HEK293 (cell line): Measurements from ENCODE around the gene PFN3.

Experiments used
- CTCF ChIA-PET: fragments of 350-600 bp; formaldehyde crosslinking; extraction: SDS; loops from one replicate; lab custom pipeline; 2021; ENCODE audit warnings: antibody characterized with exemption; lab: Yijun Ruan, JAX
- POLR2A ChIA-PET: fragments of 300-600 bp; formaldehyde crosslinking; extraction: SDS; loops from one replicate; lab custom pipeline; 2020; ENCODE audit warnings: antibody characterized with exemption, inconsistent platforms; lab: Yijun Ruan, JAX
- H3K27ac ChIP-seq: fragments of 200-500 bp; sonication (Bioruptor generic); 2 replicates; pipeline ENCODE4 v1.5.1; 2014; ENCODE audit warnings: low read depth, low read length, control low read depth, inconsistent platforms; ENCODE audit errors: extremely low read depth
- H3K36me3 ChIP-seq, 2 experiments: fragments of 200-500 bp in 1 of 2; sonication (Bioruptor generic) in 1 of 2; 1 replicate in 1 of 2; 2 replicates in 1 of 2; pipeline ENCODE4 v1.5.1; 2014 to 2017; ENCODE audit warnings: inconsistent platforms in 2 of 2, low read length in 2 of 2; ENCODE audit not compliant: control insufficient read depth in 2 of 2, insufficient read depth in 1 of 2
- H3K4me1 ChIP-seq: fragments of 200-500 bp; sonication (Bioruptor generic); 2 replicates; pipeline ENCODE4 v1.5.1; 2014; ENCODE audit warnings: mild to moderate bottlenecking, low read length, inconsistent platforms; ENCODE audit not compliant: control insufficient read depth, insufficient read depth
- H3K4me3 ChIP-seq: 2 replicates; pipeline ENCODE4 v1.5.1; 2011; ENCODE audit warnings: low read depth, mild to moderate bottlenecking, control low read depth, low read length, moderate library complexity
- H3K9me3 ChIP-seq: fragments of 200-500 bp; sonication (Bioruptor generic); 2 replicates; pipeline ENCODE4 v1.5.1; 2014; ENCODE audit warnings: low read depth, low read length, inconsistent platforms; ENCODE audit not compliant: control insufficient read depth, insufficient read depth
- ATF2 ChIP-seq: fragments of 450-650 bp; formaldehyde crosslinking; IDR thresholded peaks from 2 replicates; pipeline ENCODE4 v1.5.1; 2016; ENCODE audit warnings: missing biosample characterization, missing genetic modification characterization, low read depth
- CTCF ChIP-seq: fragments of 450-650 bp; formaldehyde crosslinking; IDR thresholded peaks from 2 replicates; pipeline ENCODE4 v1.5.1; 2016; ENCODE audit warnings: missing biosample characterization, missing genetic modification characterization
- KLF8 ChIP-seq: fragments of 450-650 bp; formaldehyde crosslinking; IDR thresholded peaks from 2 replicates; pipeline ENCODE4 v1.5.1; 2016; ENCODE audit warnings: missing biosample characterization, missing genetic modification characterization
- PATZ1 ChIP-seq: fragments of 450-650 bp; formaldehyde crosslinking; IDR thresholded peaks from 2 replicates; pipeline ENCODE4 v1.5.1; 2016; ENCODE audit warnings: missing biosample characterization, missing genetic modification characterization
- SCRT2 ChIP-seq: fragments of 450-650 bp; formaldehyde crosslinking; IDR thresholded peaks from 2 replicates; pipeline ENCODE4 v1.5.1; 2016; ENCODE audit warnings: missing biosample characterization, missing genetic modification characterization
- SP2 ChIP-seq: fragments of 450-650 bp; formaldehyde crosslinking; IDR thresholded peaks from 2 replicates; pipeline ENCODE4 v1.5.1; 2016; ENCODE audit warnings: missing biosample characterization, missing genetic modification characterization
- SP3 ChIP-seq: fragments of 450-650 bp; formaldehyde crosslinking; IDR thresholded peaks from 2 replicates; pipeline ENCODE4 v1.5.1; 2016; ENCODE audit warnings: missing biosample characterization, missing genetic modification characterization
- ZBTB11 ChIP-seq: fragments of 450-650 bp; formaldehyde crosslinking; conservative IDR thresholded peaks from 2 replicates; pipeline ENCODE4 v1.5.1; 2016; ENCODE audit warnings: low read depth, missing biosample characterization, missing genetic modification characterization
- ZBTB20 ChIP-seq: fragments of 450-650 bp; formaldehyde crosslinking; IDR thresholded peaks from 2 replicates; pipeline ENCODE4 v1.5.1; 2016; ENCODE audit warnings: missing biosample characterization, missing genetic modification characterization
- ZBTB6 ChIP-seq: fragments of 450-650 bp; formaldehyde crosslinking; IDR thresholded peaks from 2 replicates; pipeline ENCODE4 v1.5.1; 2017; ENCODE audit warnings: missing biosample characterization, missing genetic modification characterization
- ZBTB8A ChIP-seq: fragments of 450-650 bp; formaldehyde crosslinking; IDR thresholded peaks from 2 replicates; pipeline ENCODE4 v1.5.1; 2016; ENCODE audit warnings: missing biosample characterization, missing genetic modification characterization
- ZNF146 ChIP-seq: fragments of 450-650 bp; formaldehyde crosslinking; IDR thresholded peaks from 2 replicates; pipeline ENCODE4 v1.5.1; 2016; ENCODE audit warnings: missing biosample characterization, missing genetic modification characterization
- ZNF26 ChIP-seq: fragments of 450-650 bp; formaldehyde crosslinking; IDR thresholded peaks from 2 replicates; pipeline ENCODE4 v1.5.1; 2016; ENCODE audit warnings: missing biosample characterization, missing genetic modification characterization
- ZNF280C ChIP-seq: fragments of 450-650 bp; formaldehyde crosslinking; IDR thresholded peaks from 2 replicates; pipeline ENCODE4 v1.5.1; 2016; ENCODE audit warnings: missing biosample characterization, missing genetic modification characterization
- ZNF335 ChIP-seq: fragments of 450-650 bp; formaldehyde crosslinking; conservative IDR thresholded peaks from 2 replicates; pipeline ENCODE4 v1.5.1; 2016; ENCODE audit warnings: missing biosample characterization, missing genetic modification characterization
- ZNF398 ChIP-seq: fragments of 450-650 bp; formaldehyde crosslinking; IDR thresholded peaks from 2 replicates; pipeline ENCODE4 v1.5.1; 2017; ENCODE audit warnings: missing biosample characterization, missing genetic modification characterization
- ZNF600 ChIP-seq: fragments of 450-650 bp; formaldehyde crosslinking; IDR thresholded peaks from 2 replicates; pipeline ENCODE4 v1.5.1; 2016; ENCODE audit warnings: missing biosample characterization, missing genetic modification characterization
- ZNF629 ChIP-seq: fragments of 450-650 bp; formaldehyde crosslinking; IDR thresholded peaks from 2 replicates; pipeline ENCODE4 v1.5.1; 2017; ENCODE audit warnings: missing biosample characterization, missing genetic modification characterization
- ZNF791 ChIP-seq: fragments of 450-650 bp; formaldehyde crosslinking; IDR thresholded peaks from 2 replicates; pipeline ENCODE4 v1.5.1; 2016; ENCODE audit warnings: missing biosample characterization, missing genetic modification characterization
- ZSCAN30 ChIP-seq: fragments of 450-650 bp; IDR thresholded peaks from 2 replicates; pipeline ENCODE4 v1.5.1; 2018; ENCODE audit warnings: missing biosample characterization, mild to moderate bottlenecking, missing genetic modification characterization, moderate library complexity

Gene PFN3

GRCh38 chr5:177370488-177371119 is 29.9 kb downstream of the PFN3 start:
- ChIA-PET POLR2A (interaction anchor here (0.5 to 2.4 kb wide), 16 partner anchors 9 to 127 kb away, joined by 3 to 26 read pairs (median 4); partner anchors contain the start of genes GRK6, LMAN2, MXD3 and PDLIM7), CTCF (interaction anchor here (0.5 to 6.1 kb wide), 34 partner anchors 8 to 803 kb away, joined by 3 to 65 read pairs (median 5); partner anchors contain the start of genes GRK6, LMAN2, MXD3 and PFN3)
- H3K4me1 ChIP-seq = peaks cover 6% of the 10 kb centered on the region; the same call in 1 of the 2 replicates
- peak overlapping the region; percentile 63 for H3K4me3 ChIP-seq
- peak overlapping the region; percentile 88; the same call in 1 of the 2 replicates for H3K27ac ChIP-seq
- H3K9me3 ChIP-seq = no peaks in the 10 kb centered on the region
- peaks cover 0 to 5% of the 10 kb centered on the region in 2 experiments; a peak in 1 of 3 replicates for H3K36me3 ChIP-seq
- TF ChIP-seq ZNF398 (tag by site-specific recombination) (no peak), ZNF146 (tag by site-specific recombination) (no peak), SP2 (tag by site-specific recombination) (peak; percentile 84), SCRT2 (tag by site-specific recombination) (no peak), KLF8 (peak; percentile 58; the same call in 1 of the 2 replicates), PATZ1 (tag by site-specific recombination) (peak; percentile 76), ATF2 (tag by site-specific recombination) (no peak), ZBTB20 (tag by site-specific recombination) (peak; percentile 55; the same call in 1 of the 2 replicates), ZNF26 (tag by site-specific recombination) (no peak), ZNF335 (peak; percentile 88), ZNF791 (no peak), ZBTB8A (tag by site-specific recombination) (peak; percentile 51; the same call in 1 of the 2 replicates), SP3 (peak; percentile 83), ZBTB11 (tag by site-specific recombination) (peak; percentile 75), ZBTB6 (tag by site-specific recombination) (peak; percentile 100), ZNF600 (tag by site-specific recombination) (0 out of 2 replicates have a peak, but pooled peaks have one; percentile 24), ZNF280C (tag by site-specific recombination) (no peak), ZNF629 (tag by site-specific recombination) (0 out of 2 replicates have a peak, but pooled peaks have one; percentile 19), ZSCAN30 (0 out of 2 replicates have a peak, but pooled peaks have one; percentile 22), CTCF (tag by site-specific recombination) (peak; percentile 63)
